NCI-H128 (cell line): ENCODE data around the gene DNAI1.

Experiments
- DNase-seq: peaks from one replicate; lab custom pipeline; 2025; ENCODE audit not compliant: unreplicated experiment; lab: John Stamatoyannopoulos, UW

The DNAI1 gene

DNA sequence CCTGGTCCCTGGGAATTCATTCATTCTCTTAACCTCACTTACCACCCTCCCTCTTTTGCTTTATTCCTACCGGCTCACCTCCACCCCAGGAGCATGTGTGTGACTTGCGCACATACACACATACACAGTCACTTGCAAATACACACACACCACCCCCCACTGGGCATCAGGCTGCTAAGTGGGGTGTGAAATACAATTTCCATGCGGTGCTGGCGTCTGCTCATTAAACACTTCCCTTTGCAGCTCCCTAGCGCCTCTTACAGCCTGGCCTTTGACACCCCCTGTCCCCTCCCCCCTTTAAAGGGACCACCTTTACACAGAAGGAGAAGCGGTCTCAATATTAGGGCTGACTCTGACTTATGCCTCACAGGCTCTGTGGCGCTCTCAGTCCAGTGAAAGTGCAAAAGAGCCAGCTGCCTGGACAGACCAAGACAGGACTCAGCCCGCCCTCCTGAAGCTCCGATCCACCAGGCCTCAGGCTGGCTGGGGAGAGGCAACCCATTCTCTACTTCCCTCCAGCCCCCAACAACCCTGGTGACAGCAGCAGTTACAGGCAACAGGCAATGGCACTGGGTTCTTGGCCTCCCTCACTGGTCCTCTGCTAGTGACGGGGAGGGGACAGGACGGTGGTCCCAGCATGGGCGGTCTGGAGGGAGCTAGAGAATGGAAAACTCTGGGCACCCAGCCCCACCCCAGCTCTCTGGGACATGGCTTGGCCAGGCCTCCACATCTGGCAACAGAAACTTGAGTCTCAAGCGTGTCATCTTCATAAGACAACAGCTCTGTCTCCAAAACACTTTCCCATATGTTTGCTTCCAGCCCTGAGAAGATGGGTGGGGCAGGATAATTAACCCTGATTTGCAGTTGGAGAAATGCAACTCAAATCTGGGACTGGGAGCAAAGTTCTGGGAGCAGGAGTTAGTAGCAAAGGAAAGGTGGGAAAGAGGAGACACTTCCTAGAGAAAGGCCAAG lies 52.2 kb downstream of the DNAI1 start:
- DNase-seq, result no peak

DNA sequence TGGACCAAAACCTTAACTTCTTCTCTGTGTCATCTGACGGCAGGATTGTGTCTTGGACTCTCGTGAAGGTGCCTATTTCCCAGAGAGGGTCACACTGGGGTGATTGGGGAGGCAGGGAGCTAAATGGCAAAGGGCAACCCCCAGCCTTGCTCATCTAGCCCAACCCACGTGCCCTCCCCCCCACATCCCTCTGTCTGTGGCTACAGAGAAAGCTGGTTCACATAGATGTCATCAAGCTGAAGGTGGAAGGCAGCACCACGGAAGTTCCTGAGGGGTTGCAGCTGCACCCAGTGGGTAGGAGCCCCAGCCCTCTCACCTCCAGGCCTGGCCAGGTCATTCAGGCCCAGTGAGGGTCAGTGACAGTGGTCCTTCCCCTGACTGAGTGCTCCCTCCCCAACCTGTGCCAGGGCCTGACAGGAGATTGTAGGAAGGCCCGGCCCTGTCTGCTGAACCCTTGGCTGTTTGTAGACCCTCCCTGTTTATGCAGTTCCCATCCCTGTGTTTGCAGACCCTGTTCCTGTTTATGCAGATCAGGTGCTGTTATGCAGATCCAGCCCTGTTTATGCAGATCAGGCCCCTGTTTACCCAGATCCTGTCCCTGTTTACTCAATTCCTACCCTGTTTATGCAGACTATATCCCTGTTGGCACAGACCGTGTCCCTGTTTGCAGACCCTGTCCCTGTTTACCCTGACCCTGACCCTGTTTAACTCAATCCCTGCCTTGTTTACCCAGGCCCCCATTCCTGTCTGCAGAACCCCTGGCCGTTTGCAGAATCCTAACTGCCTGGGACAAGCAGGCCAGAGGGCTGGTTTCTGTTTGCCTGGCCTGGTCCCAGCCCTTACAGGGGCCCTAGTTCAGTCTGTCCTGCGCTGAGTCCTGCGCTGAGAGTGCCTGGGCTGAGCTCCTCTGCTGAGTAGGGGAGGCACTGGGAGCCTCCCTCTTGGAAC lies 53.8 kb downstream of the DNAI1 start:
- DNase-seq, result no peak

DNA sequence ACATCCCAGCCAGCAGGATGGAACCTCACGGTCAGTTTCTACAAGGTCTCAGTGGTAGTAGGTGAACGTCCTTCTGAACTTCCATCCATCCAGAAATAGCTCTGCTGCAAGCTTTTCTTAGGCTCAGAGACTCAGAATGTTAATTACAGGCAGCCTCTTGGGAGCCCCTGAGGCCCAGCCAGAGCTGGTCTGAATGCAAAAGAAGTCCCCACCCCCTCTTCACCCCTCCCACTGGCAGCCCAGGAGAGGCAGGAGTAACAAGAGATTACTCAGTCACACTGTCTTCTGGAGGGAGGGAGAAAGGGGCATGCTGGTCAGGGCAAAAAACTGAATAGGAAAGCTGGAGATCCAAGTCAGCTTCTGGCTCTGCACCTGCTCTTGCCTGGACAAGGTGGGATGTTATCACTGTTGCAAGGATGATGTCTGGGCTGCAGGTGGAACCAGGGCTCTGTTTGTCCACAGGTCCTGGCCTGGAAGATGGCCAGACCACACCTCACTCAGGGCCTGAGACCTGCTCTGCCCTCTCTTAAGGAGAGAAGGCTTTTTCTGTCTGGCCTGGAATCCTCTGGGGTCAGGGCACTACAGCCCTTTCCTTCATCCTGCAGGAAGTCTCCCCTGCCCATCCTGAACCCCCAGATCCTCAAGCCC lies 55.1 kb downstream of the DNAI1 start:
- DNase-seq, result no peak

- DNase-seq, result no peak
Measured at GRCh38 chr9:34514401-34514800, 55.8 kb downstream of the DNAI1 start.

- no peak for DNase-seq
Measured at GRCh38 chr9:34514816-34515215, 56.2 kb downstream of the DNAI1 start.

GRCh38 chr9:34515959-34516358 lies 57.4 kb downstream of the DNAI1 start:
- DNase-seq, result no peak

- DNase-seq, result no peak
Measured at GRCh38 chr9:34517185-34517584, 58.6 kb downstream of the DNAI1 start.

DNA sequence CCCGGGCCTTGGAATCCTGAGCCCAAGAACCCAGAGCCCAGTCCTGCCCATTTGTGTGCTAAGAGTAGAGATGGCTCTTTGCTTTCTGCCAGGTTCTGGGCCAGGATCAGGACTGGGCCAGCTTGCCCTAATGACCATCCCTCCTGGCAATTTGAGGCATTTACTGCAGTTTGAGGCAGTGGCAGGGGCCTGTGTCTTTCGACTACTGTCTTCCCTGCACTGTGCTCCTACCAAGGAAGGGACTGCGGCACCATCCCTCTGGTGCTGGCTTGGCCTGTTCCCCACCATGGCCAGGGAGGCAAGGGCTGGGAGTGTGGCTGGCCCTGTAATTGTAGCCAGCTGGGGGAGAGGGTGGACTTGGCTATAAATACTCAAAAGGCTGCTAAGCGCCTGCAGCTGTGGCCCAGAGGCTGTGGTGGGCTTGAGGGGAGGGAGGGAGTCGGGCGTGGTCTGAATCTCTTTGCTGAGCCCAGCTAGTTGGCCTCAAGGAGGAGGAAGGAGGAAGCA lies 59.6 kb downstream of the DNAI1 start:
- no peak for DNase-seq

DNA sequence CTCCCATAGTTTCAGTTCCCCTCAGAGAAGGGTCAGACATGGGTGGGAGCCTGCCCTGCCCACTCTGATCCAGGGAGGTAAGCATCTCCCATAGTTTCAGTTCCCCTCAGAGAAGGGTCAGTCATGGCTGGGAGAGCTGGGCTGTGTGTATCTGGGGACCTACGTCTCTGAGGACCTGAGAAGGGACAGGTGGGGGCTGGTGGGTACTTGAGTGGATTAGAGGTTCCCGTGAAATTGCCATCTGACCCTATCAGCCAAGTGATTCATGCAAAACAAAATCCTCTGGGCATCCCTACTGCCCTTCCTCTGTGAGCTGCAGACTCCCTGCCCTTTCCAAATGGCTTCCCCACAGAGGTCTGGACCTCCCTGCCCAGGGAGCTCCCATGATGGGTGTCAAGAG lies 60.3 kb downstream of the DNAI1 start:
- no peak for DNase-seq

DNA sequence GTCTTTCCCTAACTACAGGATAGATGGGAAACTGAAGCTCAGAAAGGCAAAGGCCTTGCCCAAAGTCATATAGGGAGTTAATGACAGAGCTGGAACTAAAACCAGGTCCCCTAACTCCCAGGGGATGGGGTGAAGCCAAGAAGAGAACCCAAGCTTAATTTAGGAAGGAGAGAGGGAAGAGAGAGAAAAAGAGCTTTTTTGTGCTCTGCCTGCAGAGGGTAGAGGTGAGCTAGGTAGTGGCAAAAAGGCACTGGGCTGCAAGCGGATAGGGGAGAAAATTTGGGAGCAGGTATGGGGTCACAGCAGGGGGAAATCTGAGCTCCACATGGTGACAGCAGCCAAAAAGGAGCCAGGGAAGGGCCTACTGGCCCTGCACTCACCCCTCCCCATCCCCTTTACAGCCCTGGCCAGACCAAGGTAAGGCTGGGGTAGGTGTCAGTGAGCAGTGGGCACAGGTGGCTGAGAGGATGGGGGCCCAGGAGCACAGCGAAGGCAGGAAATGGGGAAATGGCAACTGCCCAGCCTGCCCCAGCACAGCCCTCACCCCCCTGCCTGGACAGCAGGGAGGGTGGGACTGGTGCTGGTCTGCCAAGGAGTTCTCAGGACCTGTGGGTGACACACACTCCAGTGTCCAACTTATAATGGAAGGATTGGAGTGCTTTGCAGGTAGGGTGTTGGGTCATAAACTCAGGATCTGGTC lies 60.9 kb downstream of the DNAI1 start:
- DNase-seq, result no peak

- DNase-seq, result no peak
Measured at GRCh38 chr9:34520096-34520495, 61.5 kb downstream of the DNAI1 start.

DNA sequence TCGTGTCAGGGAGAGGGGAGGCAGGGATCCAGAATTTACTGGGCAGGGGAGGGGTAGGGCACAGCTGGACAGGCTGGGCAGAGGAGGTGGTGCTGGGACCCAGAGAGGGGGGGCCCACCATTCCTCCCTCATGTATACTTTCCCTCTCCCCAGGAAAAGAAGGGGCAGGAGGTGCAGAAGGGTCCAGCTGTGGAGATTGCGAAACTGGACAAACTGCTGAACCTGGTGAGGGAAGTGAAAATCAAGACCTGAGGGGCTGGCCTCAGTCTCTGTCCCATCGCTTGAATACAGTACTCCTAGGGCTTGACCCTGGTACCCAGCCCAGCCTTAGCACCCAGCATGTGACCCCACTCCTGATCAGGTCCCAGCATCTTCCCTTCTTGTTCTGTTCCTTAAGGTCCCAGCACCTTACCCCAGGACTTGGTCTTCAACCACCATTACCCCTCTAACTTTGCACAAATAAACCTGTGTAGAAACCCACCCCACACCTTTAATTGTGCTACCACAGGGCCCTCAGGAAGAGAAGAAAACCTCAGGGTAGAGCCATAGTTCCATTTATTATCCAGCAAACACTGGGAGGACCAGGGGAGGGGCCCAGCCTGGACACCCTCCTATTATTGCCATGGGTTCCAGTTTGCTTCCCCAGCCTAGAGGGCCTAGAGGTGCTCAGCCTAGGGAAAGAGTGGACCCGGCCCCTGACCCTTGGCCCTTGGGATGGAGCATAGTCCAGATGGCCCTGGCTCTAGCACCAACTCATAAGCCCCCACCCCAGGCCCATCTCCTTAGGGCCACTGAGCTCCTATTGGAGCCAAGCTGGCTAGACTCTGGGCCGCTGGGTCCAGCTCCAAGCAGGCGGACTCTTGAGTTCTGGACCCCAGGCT lies 62.1 kb downstream of the DNAI1 start:
- DNase-seq, result no peak

- no peak for DNase-seq
Measured at GRCh38 chr9:34521406-34522045, 62.9 kb downstream of the DNAI1 start.

GRCh38 chr9:34522091-34522887 lies 63.7 kb downstream of the DNAI1 start:
- no peak for DNase-seq

DNA sequence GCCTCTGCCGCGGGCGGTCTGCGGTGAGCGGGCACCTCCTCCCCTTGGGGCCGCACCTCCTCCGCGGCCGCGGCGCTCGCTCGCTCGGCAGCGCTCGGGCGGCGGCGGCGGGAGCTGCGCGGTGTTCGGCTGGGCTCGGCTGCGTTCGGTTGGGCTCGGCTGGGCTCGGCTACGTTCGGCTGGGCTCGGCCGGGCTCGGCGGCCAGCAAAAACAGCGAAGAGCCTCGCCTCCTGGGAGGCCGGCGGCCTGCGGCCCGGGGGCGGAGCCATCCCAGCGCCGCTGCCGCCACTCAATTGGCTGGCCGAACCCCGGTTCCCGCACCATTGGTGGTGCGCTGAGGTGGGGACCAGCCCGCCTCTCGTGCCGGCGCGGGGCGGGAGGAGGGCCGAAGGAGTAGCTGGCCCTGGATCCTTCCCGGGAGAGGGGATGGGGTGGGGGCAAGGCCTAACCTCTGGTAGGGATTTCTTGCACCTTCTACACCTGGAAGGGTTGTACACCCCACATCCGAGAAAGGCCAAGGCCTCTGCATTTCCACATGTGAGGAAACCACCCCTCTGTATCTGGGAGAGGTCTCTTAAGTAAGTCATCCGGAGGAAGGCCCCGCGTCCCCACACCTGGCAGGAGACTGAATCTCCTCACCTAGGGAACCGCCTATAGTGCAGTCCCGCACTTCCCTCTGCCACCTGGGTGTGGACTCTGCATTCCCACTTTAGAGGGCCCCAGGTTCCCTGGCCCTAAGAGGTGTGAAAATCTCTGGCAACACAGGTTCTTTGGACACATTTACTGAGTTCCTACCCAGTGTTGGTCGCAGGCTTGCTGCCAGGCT lies 64.6 kb downstream of the DNAI1 start, which contains the start of gene ENHO:
TSS of gene ENHO (minus strand) at position 20 of the 827 bp plus-strand sequence. CDS start 1,295 bp downstream, outside the sequence.
- DNase-seq, result peak; percentile 87

GRCh38 chr9:34524349-34524748 lies 65.7 kb downstream of the DNAI1 start:
- DNase-seq, result no peak

- DNase-seq, result no peak
Measured at GRCh38 chr9:34526026-34526425, 67.4 kb downstream of the DNAI1 start.
